Activated naive CD4-positive, alpha-beta T cell treated with anti-CD3 and anti-CD28 coated beads for 36 hours (primary cell): Measurements from ENCODE around the gene IDUA. TPM values are rescaled to one million over a fixed set of nuclear protein-coding genes. Genes with fewer than 3 reads are reported as not detected.
"Not testable (repeated sequence)": the region's sequence is repeated elsewhere in the genome, so short reads cannot be mapped to it uniquely, and the experiment has no call there.

Source experiments
- CTCF ChIA-PET: fragments of 350-600 bp; sonication (Branson Sonifier 250); formaldehyde crosslinking; loops from one replicate; lab custom pipeline; 2021; ENCODE audit warnings: antibody characterized with exemption; lab: Charles Lee
- DNase-seq: peaks from one replicate; pipeline ENCODE4 v3.0.0-alpha.2; 2020
- H3K27ac Mint-ChIP-seq: one replicate; pipeline ENCODE4 v1.8.0; 2021; ENCODE audit warnings: mild to moderate bottlenecking, mixed read lengths
- H3K27me3 Mint-ChIP-seq: one replicate; pipeline ENCODE4 v1.8.0; 2021; ENCODE audit warnings: low read depth, mixed read lengths
- H3K36me3 Mint-ChIP-seq: one replicate; pipeline ENCODE4 v1.8.0; 2021; ENCODE audit warnings: low read depth, mixed read lengths
- H3K4me1 Mint-ChIP-seq: one replicate; pipeline ENCODE4 v1.8.0; 2021; ENCODE audit warnings: low read depth, mixed read lengths
- H3K4me3 Mint-ChIP-seq: one replicate; pipeline ENCODE4 v1.8.0; 2021; ENCODE audit warnings: mild to moderate bottlenecking, moderate library complexity, mixed read lengths
- H3K9me3 Mint-ChIP-seq: one replicate; pipeline ENCODE4 v1.8.0; 2021; ENCODE audit warnings: mixed read lengths
- intact Hi-C: fragments of 100-400 bp; cut with micrococcal nuclease; formaldehyde crosslinking; loops from one replicate; pipeline ENCODE4 v1.15.1; 2023
- total RNA-seq, 2 experiments: library from RNA; stranded (reverse); gene quantifications; one replicate each; pipeline ENCODE4 v1.2.3, GENCODE V29; 2021

Gene IDUA
- total RNA-seq, 2 experiments from 2014 or later = 9.5 to 10.5 TPM

GRCh38 chr4:998096-998691 is 11.3 kb downstream of the IDUA start:
- no peak for DNase-seq
- Mint-ChIP-seq H3K4me3 (no peak overlapping the region), H3K36me3 (no peaks in the 10 kb centered on the region), H3K9me3 (no peaks in the 10 kb centered on the region), H3K27ac (no peak overlapping the region), H3K4me1 (peaks cover 11% of the 10 kb centered on the region), H3K27me3 (peaks cover 32% of the 10 kb centered on the region)
- intact Hi-C loops = loop anchor here (5.0 kb wide), 1 partner anchor 756 kb away; no protein-coding TSS in a partner anchor
- CTCF ChIA-PET = no interaction called here

GRCh38 chr4:999240-999863 is 12.5 kb downstream of the IDUA start:
- H3K4me3 Mint-ChIP-seq, H3K36me3 Mint-ChIP-seq, DNase-seq, H3K27ac Mint-ChIP-seq, CTCF ChIA-PET, H3K9me3 Mint-ChIP-seq: not testable (repeated sequence)
- intact Hi-C loops = loop anchor here (5.0 kb wide), 1 partner anchor 757 kb away; no protein-coding TSS in a partner anchor
- Mint-ChIP-seq H3K27me3 (peaks cover 40% of the 10 kb centered on the region), H3K4me1 (peaks cover 14% of the 10 kb centered on the region)

GRCh38 chr4:999882-1000425 is 13.1 kb downstream of the IDUA start:
- no peak overlapping the region for H3K4me3 Mint-ChIP-seq
- peaks cover 14% of the 10 kb centered on the region for H3K4me1 Mint-ChIP-seq
- H3K36me3 Mint-ChIP-seq = no peaks in the 10 kb centered on the region
- DNase-seq = no peak
- CTCF ChIA-PET = no interaction called here
- H3K9me3 Mint-ChIP-seq = no peaks in the 10 kb centered on the region
- H3K27ac Mint-ChIP-seq = no peak overlapping the region
- H3K27me3 Mint-ChIP-seq = peaks cover 46% of the 10 kb centered on the region
- intact Hi-C loops = loop anchor here (5.0 kb wide), 1 partner anchor 758 kb away; no protein-coding TSS in a partner anchor

DNA sequence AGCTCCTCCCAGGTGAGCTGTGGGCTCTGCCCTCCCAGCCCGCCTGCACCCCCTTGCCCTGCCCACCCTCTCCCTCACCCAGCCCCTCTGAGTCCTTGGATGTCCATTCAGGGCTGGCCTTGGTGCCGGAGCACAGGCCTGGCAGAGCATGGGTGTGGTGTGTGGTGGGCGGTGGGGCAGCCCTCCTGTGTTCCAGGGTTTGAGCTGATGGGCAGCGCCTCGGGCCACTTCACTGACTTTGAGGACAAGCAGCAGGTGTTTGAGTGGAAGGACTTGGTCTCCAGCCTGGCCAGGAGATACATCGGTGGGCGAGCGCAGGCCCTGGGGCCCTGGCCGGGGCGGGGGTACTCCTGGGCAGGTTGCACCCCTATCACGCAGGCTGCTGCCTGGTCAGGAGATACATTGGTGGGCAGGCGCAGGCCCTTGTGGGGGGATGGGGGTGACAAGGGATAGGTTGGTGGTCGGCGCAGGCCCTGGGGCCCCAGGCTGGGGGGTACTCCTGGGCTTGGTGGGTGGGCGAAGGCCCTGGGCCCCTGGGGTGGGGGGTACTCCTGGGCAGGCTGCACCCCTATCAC is 13.9 kb downstream of the IDUA start:
- Mint-ChIP-seq H3K4me3 (no peak overlapping the region), H3K9me3 (no peaks in the 10 kb centered on the region), H3K27me3 (peaks cover 46% of the 10 kb centered on the region), H3K27ac (no peak overlapping the region), H3K4me1 (peaks cover 14% of the 10 kb centered on the region), H3K36me3 (no peaks in the 10 kb centered on the region)
- CTCF ChIA-PET = no interaction called here
- DNase-seq = no peak
- intact Hi-C loops = no loop called here

- Mint-ChIP-seq H3K27me3 (peaks cover 46% of the 10 kb centered on the region), H3K4me1 (peaks cover 14% of the 10 kb centered on the region), H3K9me3 (no peaks in the 10 kb centered on the region), H3K36me3 (no peaks in the 10 kb centered on the region), H3K4me3 (no peak overlapping the region), H3K27ac (no peak overlapping the region)
- intact Hi-C loops = no loop called here
- no peak for DNase-seq
- CTCF ChIA-PET = interaction anchor here (0.6 kb wide), 1 partner anchor 258 kb away, joined by 4 read pairs; no protein-coding TSS in a partner anchor
These were observed 14.8 kb downstream of the IDUA start for GRCh38 chr4:1001561-1002130.

DNA sequence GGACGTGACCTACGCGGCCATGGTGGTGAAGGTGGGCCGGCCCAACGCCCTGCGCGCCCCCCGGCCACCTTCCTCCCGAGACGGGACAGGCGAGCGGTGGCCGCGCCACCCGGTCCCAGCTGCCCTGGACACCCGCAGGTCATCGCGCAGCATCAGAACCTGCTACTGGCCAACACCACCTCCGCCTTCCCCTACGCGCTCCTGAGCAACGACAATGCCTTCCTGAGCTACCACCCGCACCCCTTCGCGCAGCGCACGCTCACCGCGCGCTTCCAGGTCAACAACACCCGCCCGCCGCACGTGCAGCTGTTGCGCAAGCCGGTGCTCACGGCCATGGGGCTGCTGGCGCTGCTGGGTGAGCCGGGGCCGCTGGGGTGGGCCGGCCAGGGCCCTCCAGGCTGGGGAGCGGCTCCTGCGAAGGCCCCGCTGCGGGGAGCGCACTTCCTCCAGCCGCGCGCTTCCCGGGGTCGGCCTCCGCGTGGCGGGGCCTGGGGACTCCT is 15.3 kb downstream of the IDUA start:
- Mint-ChIP-seq H3K9me3 (no peaks in the 10 kb centered on the region), H3K27ac (no peak overlapping the region), H3K4me3 (no peak overlapping the region), H3K36me3 (no peaks in the 10 kb centered on the region), H3K27me3 (peaks cover 47% of the 10 kb centered on the region), H3K4me1 (peaks cover 14% of the 10 kb centered on the region)
- DNase-seq = no peak
- CTCF ChIA-PET = no interaction called here
- intact Hi-C loops = no loop called here

DNA sequence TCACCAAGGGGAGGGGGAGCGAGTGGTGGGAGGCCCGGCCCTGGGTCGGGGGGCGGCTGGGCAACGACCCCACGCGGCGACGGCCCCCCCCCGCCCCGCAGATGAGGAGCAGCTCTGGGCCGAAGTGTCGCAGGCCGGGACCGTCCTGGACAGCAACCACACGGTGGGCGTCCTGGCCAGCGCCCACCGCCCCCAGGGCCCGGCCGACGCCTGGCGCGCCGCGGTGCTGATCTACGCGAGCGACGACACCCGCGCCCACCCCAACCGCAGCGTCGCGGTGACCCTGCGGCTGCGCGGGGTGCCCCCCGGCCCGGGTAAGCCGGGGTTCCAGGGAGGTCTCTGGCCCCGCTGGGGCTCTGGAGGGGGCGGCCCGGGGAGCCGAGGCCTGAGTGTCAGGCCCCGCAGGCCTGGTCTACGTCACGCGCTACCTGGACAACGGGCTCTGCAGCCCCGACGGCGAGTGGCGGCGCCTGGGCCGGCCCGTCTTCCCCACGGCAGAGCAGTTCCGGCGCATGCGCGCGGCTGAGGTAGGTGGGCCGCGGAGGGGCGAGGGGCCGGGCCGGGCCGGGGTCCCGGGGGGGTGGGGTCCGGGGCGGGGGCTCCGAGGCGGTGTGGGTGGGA is 15.9 kb downstream of the IDUA start:
- Mint-ChIP-seq H3K27me3 (peaks cover 51% of the 10 kb centered on the region), H3K4me1 (peaks cover 13% of the 10 kb centered on the region), H3K9me3 (no peaks in the 10 kb centered on the region), H3K36me3 (no peaks in the 10 kb centered on the region), H3K4me3 (no peak overlapping the region), H3K27ac (no peak overlapping the region)
- CTCF ChIA-PET = no interaction called here
- intact Hi-C loops = no loop called here
- no peak for DNase-seq

DNA sequence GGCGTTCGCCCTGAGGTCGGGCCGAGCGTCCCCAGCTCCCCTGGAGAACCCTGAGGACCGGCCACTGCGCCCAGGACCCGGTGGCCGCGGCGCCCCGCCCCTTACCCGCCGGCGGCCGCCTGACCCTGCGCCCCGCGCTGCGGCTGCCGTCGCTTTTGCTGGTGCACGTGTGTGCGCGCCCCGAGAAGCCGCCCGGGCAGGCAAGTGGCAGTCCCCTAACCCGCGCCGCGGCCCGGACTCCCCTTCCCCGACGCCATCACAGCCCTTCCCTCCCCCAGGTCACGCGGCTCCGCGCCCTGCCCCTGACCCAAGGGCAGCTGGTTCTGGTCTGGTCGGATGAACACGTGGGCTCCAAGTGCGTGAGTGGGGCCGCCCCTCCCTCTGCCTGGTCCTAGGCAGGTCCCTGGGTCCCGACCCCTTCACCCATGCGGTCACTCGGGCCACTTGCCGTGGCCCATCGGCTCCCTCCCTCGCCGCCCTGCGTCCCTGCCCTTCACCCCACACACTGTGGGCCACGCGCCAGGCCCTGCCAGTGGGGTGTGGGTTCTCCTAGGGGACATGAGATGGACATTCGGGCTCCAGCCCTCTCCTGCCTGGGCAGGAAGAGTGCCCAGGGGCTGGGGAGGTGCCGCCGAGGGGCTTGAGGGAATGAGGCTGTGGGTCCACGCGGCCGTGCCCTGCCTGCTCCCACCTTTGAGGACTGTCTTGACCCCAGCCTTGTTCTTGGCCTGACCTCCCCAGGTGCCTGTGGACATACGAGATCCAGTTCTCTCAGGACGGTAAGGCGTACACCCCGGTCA is 16.6 kb downstream of the IDUA start:
- intact Hi-C loops = no loop called here
- CTCF ChIA-PET = no interaction called here

GRCh38 chr4:1004071-1004418 is 17.2 kb downstream of the IDUA start:
- CTCF ChIA-PET = no interaction called here
- H3K36me3 Mint-ChIP-seq = no peaks in the 10 kb centered on the region
- H3K4me1 Mint-ChIP-seq = peaks cover 9% of the 10 kb centered on the region
- DNase-seq = no peak
- intact Hi-C loops = no loop called here
- H3K9me3 Mint-ChIP-seq = no peaks in the 10 kb centered on the region
- no peak overlapping the region for H3K4me3 Mint-ChIP-seq
- H3K27me3 Mint-ChIP-seq = peaks cover 54% of the 10 kb centered on the region
- H3K27ac Mint-ChIP-seq = no peak overlapping the region

More for the DNA sequence above, 16.6 kb downstream of the IDUA start:
- peaks cover 51% of the 10 kb centered on the region for H3K27me3 Mint-ChIP-seq
- no peak for DNase-seq
- peaks cover 8% of the 10 kb centered on the region for H3K4me1 Mint-ChIP-seq
- H3K9me3 Mint-ChIP-seq = no peaks in the 10 kb centered on the region
- no peak overlapping the region for H3K27ac Mint-ChIP-seq
- no peak overlapping the region for H3K4me3 Mint-ChIP-seq
- no peaks in the 10 kb centered on the region for H3K36me3 Mint-ChIP-seq

- intact Hi-C loops = no loop called here
These were observed 18.0 kb downstream of the IDUA start for GRCh38 chr4:1004557-1005485.

DNA sequence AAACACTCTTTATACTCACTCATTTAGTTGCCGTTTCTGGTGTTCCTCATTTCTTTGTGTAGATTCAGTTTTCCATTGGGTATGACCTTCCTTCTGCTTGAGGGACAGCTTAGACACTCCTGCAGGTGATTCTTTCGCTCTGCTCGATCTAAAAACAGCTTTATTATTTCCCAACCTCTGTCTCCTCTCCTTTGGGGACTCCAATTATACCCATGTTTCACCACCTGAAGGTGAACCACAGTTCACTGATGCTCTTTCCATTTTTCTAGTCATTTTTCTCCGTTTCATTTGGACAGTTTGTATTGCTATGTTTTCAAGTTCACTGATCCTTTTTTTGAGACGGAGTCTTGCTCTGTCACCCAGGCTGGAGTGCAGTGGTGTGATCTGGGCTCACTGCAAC is 20.0 kb downstream of the IDUA start:
- Mint-ChIP-seq H3K9me3 (no peaks in the 10 kb centered on the region), H3K27me3 (peaks cover 42% of the 10 kb centered on the region), H3K4me1 (peaks cover 14% of the 10 kb centered on the region), H3K4me3 (no peak overlapping the region), H3K36me3 (no peaks in the 10 kb centered on the region), H3K27ac (no peak overlapping the region)
- DNase-seq = no peak
- intact Hi-C loops = no loop called here
- CTCF ChIA-PET = interaction anchor here (1.3 kb wide), 1 partner anchor 265 kb away, joined by 3 read pairs; no protein-coding TSS in a partner anchor

More at GRCh38 chr4:1004557-1005485, 18.0 kb downstream of the IDUA start:
- H3K27me3 Mint-ChIP-seq = peaks cover 52% of the 10 kb centered on the region
- H3K4me1 Mint-ChIP-seq = peaks cover 8% of the 10 kb centered on the region
- H3K9me3 Mint-ChIP-seq = no peaks in the 10 kb centered on the region
- DNase-seq = no peak
- CTCF ChIA-PET = interaction anchor here (1.1 kb wide), 1 partner anchor 18 kb away, joined by 4 read pairs; the partner anchor contains the start of gene IDUA
- no peaks in the 10 kb centered on the region for H3K36me3 Mint-ChIP-seq
- no peak overlapping the region for H3K4me3 Mint-ChIP-seq
- no peak overlapping the region for H3K27ac Mint-ChIP-seq
